ENCODE data around the gene NABP2. TPM values are rescaled to one million over a fixed set of nuclear protein-coding genes. Genes with fewer than 3 reads are reported as not detected.
A peak's percentile ranks its signal among the peaks of the same experiment; 100 is the strongest.

The NABP2 gene
- total RNA-seq, 1 donor from 2014 or later: 16.0 TPM

- ATAC-seq: no peak
Observed at GRCh38 chr12:56271031-56271430, 46.9 kb downstream of the NABP2 start.

GRCh38 chr12:56272468-56272867 is 48.3 kb downstream of the NABP2 start:
- ATAC-seq (peak; percentile 83), DNase-seq (ENCODE audit: low spot score) (peak; percentile 81)

More at GRCh38 chr12:56271031-56271430, 46.9 kb downstream of the NABP2 start:
- no peak for DNase-seq (ENCODE audit: low spot score)

GRCh38 chr12:56274299-56274698 is 50.2 kb downstream of the NABP2 start:
- no peak for DNase-seq (ENCODE audit: low spot score)
- no peak for ATAC-seq

- ATAC-seq: no peak
- DNase-seq (ENCODE audit: low spot score): no peak
Observed at GRCh38 chr12:56278905-56279304, 54.8 kb downstream of the NABP2 start.

Other genes with a start within 250 kb of the NABP2 start
- 56.1 TPM for gene SUOX, start 227.1 kb upstream of the NABP2 start, total RNA-seq
- 2.3 TPM for gene IKZF4, start 203.3 kb upstream of the NABP2 start, total RNA-seq
- gene RPS26, start 182.4 kb upstream of the NABP2 start, total RNA-seq: 31.2 TPM
- gene ERBB3, start 144.2 kb upstream of the NABP2 start, total RNA-seq: 93.2 TPM
- 32.3 TPM for gene PA2G4, start 119.8 kb upstream of the NABP2 start, total RNA-seq
- 1,359 TPM for gene RPL41, start 107.7 kb upstream of the NABP2 start, total RNA-seq
- gene ZC3H10, start 106.1 kb upstream of the NABP2 start, total RNA-seq: 4.6 TPM
- gene ESYT1, start 96.1 kb upstream of the NABP2 start, total RNA-seq: 62.2 TPM
- 6.5 TPM for gene MYL6B, start 71.8 kb upstream of the NABP2 start, total RNA-seq
- gene MYL6, start 66.0 kb upstream of the NABP2 start, total RNA-seq: 376 TPM
- gene SMARCC2, start 34.9 kb upstream of the NABP2 start, total RNA-seq: 27.6 TPM
- gene RNF41, start 2.4 kb upstream of the NABP2 start, total RNA-seq: 13.2 TPM
- 227 TPM for gene SLC39A5, start 5.7 kb downstream of the NABP2 start, total RNA-seq
- gene ANKRD52, start 34.0 kb downstream of the NABP2 start, total RNA-seq: 12.9 TPM
- 24.8 TPM for gene COQ10A, start 42.6 kb downstream of the NABP2 start, total RNA-seq
- gene CS, start 76.0 kb downstream of the NABP2 start, total RNA-seq: 67.4 TPM
- 93.3 TPM for gene CNPY2, start 91.6 kb downstream of the NABP2 start, total RNA-seq
- 86.0 TPM for gene PAN2, start 109.7 kb downstream of the NABP2 start, total RNA-seq
- 0.43 TPM for gene IL23A, start 114.5 kb downstream of the NABP2 start, total RNA-seq
- 95.5 TPM for gene STAT2, start 135.8 kb downstream of the NABP2 start, total RNA-seq
- 188 TPM for gene APOF, start 138.5 kb downstream of the NABP2 start, total RNA-seq
- gene TIMELESS, start 225.1 kb downstream of the NABP2 start, total RNA-seq: 8.6 TPM
- 0.60 TPM for gene MIP, start 230.3 kb downstream of the NABP2 start, total RNA-seq
- gene SPRYD4, start 244.2 kb downstream of the NABP2 start, total RNA-seq: 9.4 TPM

Data from left lobe of liver (tissue), 2 donors.